CD4-positive, CD25-positive, alpha-beta regulatory T cell (primary cell): ENCODE results near the gene MPP3. TPM values are rescaled to one million over a fixed set of nuclear protein-coding genes. Genes with fewer than 3 reads are reported as not detected.
A peak's percentile ranks its signal among the peaks of the same experiment; 100 is the strongest.

Experiments
- ATAC-seq, 2 donors: fragments of 150-1000 bp; cut with Tn5 transposase; one replicate each; pipeline ENCODE4 v1.10.0; 2021; ENCODE audit warnings: low read depth in 2 of 2, moderate number of reproducible peaks in 2 of 2, moderate library complexity in 1 of 2
- DNase-seq, 3 donors: peaks; one replicate each; pipeline versions ENCODE4 v3.0.0 to v3.0.0-alpha.2; 2012 to 2022; ENCODE audit warnings: mixed read lengths in 1 of 3
- H3K27ac ChIP-seq: one replicate; pipeline ENCODE4 v1.7.0; 2013; ENCODE audit warnings: mild to moderate bottlenecking, low read length; ENCODE audit not compliant: insufficient read depth, poor library complexity, severe bottlenecking
- H3K27me3 ChIP-seq: one replicate; pipeline ENCODE4 v1.7.0; 2013; ENCODE audit warnings: low read length; ENCODE audit not compliant: control insufficient read depth, insufficient read depth
- H3K36me3 ChIP-seq: one replicate; pipeline ENCODE4 v1.7.0; 2013; ENCODE audit warnings: mild to moderate bottlenecking, low read length, moderate library complexity; ENCODE audit not compliant: control insufficient read depth, insufficient read depth
- H3K4me1 ChIP-seq: 2 replicates; pipeline ENCODE4 v1.7.0; 2013; ENCODE audit warnings: mild to moderate bottlenecking, low read length; ENCODE audit not compliant: insufficient read depth, control insufficient read depth, poor library complexity, severe bottlenecking
- H3K4me3 ChIP-seq: one replicate; pipeline ENCODE4 v1.7.0; 2013; ENCODE audit warnings: low read depth, mild to moderate bottlenecking, low read length, moderate library complexity
- H3K9me3 ChIP-seq, 2 experiments: 1 replicate in 1 of 2; 2 replicates in 1 of 2; pipeline ENCODE4 v1.7.0; 2013; ENCODE audit warnings: low read length in 2 of 2, mild to moderate bottlenecking in 1 of 2, moderate library complexity in 1 of 2; ENCODE audit not compliant: control insufficient read depth in 2 of 2
- H3K27ac Mint-ChIP-seq, 3 donors: one replicate each; pipeline ENCODE4 v1.8.0; 2020 to 2022; ENCODE audit warnings: mild to moderate bottlenecking in 3 of 3, mixed read lengths in 3 of 3, moderate library complexity in 2 of 3
- H3K27me3 Mint-ChIP-seq: one replicate; pipeline ENCODE4 v1.8.0; 2022; ENCODE audit warnings: mild to moderate bottlenecking, mixed read lengths
- H3K36me3 Mint-ChIP-seq: one replicate; pipeline ENCODE4 v1.8.0; 2020; ENCODE audit warnings: mixed read lengths
- H3K4me1 Mint-ChIP-seq, 4 donors: one replicate each; pipeline ENCODE4 v1.8.0; 2020 to 2022; ENCODE audit warnings: mixed read lengths in 4 of 4, mild to moderate bottlenecking in 1 of 4
- H3K4me3 Mint-ChIP-seq, 4 donors: one replicate each; pipeline ENCODE4 v1.8.0; 2020 to 2022; ENCODE audit warnings: mild to moderate bottlenecking in 4 of 4, mixed read lengths in 4 of 4, moderate library complexity in 3 of 4
- H3K9me3 Mint-ChIP-seq, 7 donors: one replicate each; pipeline ENCODE4 v1.8.0; 2020 to 2022; ENCODE audit warnings: mixed read lengths in 7 of 7, mild to moderate bottlenecking in 3 of 7, moderate library complexity in 2 of 7
- polyA plus RNA-seq, 4 donors: library from polyadenylated mRNA; unstranded; fragments of 300-500 nt; fragmentation: Illumina TruSeq; gene quantifications; one replicate each; pipeline ENCODE4 v1.2.3, GENCODE V29; 2021
- total RNA-seq: library from RNA; stranded (reverse); gene quantifications from one replicate; pipeline ENCODE4 v1.2.3, GENCODE V29; 2022

MPP3 gene
- total and polyA plus RNA-seq, 5 donors from 2014 or later = not detected

GRCh38 chr17:43839670-43840108 lies 6.7 kb upstream of the MPP3 start:
- no peak for ATAC-seq
- Histone ChIP-seq H3K4me1 (no peaks in the 10 kb centered on the region), H3K27me3 (peaks cover under 1% of the 10 kb centered on the region), H3K36me3 (no peaks in the 10 kb centered on the region), H3K9me3 (no peaks in the 10 kb centered on the region), H3K4me3 (no peak overlapping the region), H3K27ac (no peak overlapping the region)
- Mint-ChIP-seq H3K27ac (no peak overlapping the region), H3K9me3 (peaks cover 0 to 3% (median 0%) of the 10 kb centered on the region in 7 donors), H3K27me3 (peaks cover 36% of the 10 kb centered on the region), H3K4me3 (no peak overlapping the region), H3K36me3 (no peaks in the 10 kb centered on the region), H3K4me1 (no peaks in the 10 kb centered on the region)
- DNase-seq = no peak

- Histone ChIP-seq H3K27ac (no peak overlapping the region), H3K27me3 (peaks cover 15% of the 10 kb centered on the region), H3K4me3 (no peak overlapping the region), H3K9me3 (no peaks in the 10 kb centered on the region), H3K4me1 (peaks cover 9% of the 10 kb centered on the region), H3K36me3 (no peaks in the 10 kb centered on the region)
- peaks cover 0 to 19% (median 6%) of the 10 kb centered on the region in 4 donors for H3K4me1 Mint-ChIP-seq
- H3K27ac Mint-ChIP-seq = no peak overlapping the region
- H3K9me3 Mint-ChIP-seq = peaks cover 0 to 3% (median 1%) of the 10 kb centered on the region in 7 donors
- ATAC-seq (no peak), DNase-seq (no peak)
- H3K27me3 Mint-ChIP-seq = peaks cover 70% of the 10 kb centered on the region
- H3K36me3 Mint-ChIP-seq = no peaks in the 10 kb centered on the region
- peak overlapping the region; percentile 76 to 95 (median 84) for H3K4me3 Mint-ChIP-seq
Observed at GRCh38 chr17:43834106-43834505, 1.2 kb upstream of the MPP3 start.

- peaks cover 0 to 3% (median 0%) of the 10 kb centered on the region in 7 donors for H3K9me3 Mint-ChIP-seq
- peak overlapping the region; percentile 63 to 82 (median 72) for H3K4me3 Mint-ChIP-seq
- no peaks in the 10 kb centered on the region for H3K9me3 ChIP-seq
- no peak overlapping the region for H3K27ac ChIP-seq
- no peak overlapping the region for H3K4me3 ChIP-seq
- DNase-seq = no peak
- peak overlapping the region in 1 of 3 donors; percentile 14 for H3K27ac Mint-ChIP-seq
- no peak for ATAC-seq
- H3K36me3 Mint-ChIP-seq = no peaks in the 10 kb centered on the region
- peaks cover 9% of the 10 kb centered on the region for H3K4me1 ChIP-seq
- peaks cover 0 to 19% (median 6%) of the 10 kb centered on the region in 4 donors for H3K4me1 Mint-ChIP-seq
- peaks cover 66% of the 10 kb centered on the region for H3K27me3 Mint-ChIP-seq
- peaks cover 15% of the 10 kb centered on the region for H3K27me3 ChIP-seq
- H3K36me3 ChIP-seq = no peaks in the 10 kb centered on the region
Observed at GRCh38 chr17:43832168-43832975, 574 bp downstream of the MPP3 start.

DNA sequence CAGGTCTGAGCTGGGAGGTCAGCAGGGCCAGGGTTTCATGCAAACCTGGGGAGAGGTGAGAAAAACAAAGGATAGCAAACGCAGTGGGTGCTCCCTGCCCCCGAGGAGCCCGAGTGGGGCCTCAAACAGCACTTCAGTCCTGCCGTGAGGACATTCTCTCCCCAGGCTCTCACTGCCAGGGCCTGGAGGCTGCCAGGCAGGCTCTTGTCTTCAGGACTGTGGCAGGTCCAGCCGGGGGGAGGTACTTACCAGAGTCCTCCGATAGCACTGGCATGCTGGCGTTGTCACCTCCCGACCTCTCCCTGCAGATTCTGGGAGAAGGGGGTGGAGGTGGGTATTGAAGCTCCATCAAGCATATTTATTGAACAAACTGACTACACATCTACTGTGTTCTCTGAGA lies 1.3 kb downstream of the MPP3 start:
- peaks cover 0 to 19% (median 6%) of the 10 kb centered on the region in 4 donors for H3K4me1 Mint-ChIP-seq
- H3K27ac ChIP-seq = no peak overlapping the region
- no peak for DNase-seq
- peaks cover 15% of the 10 kb centered on the region for H3K27me3 ChIP-seq
- peaks cover 0 to 3% (median 0%) of the 10 kb centered on the region in 7 donors for H3K9me3 Mint-ChIP-seq
- H3K27ac Mint-ChIP-seq = peak overlapping the region in 1 of 3 donors; percentile 14
- no peaks in the 10 kb centered on the region for H3K36me3 Mint-ChIP-seq
- no peaks in the 10 kb centered on the region for H3K36me3 ChIP-seq
- H3K27me3 Mint-ChIP-seq = peaks cover 61% of the 10 kb centered on the region
- H3K4me1 ChIP-seq = peaks cover 9% of the 10 kb centered on the region
- no peak for ATAC-seq
- no peaks in the 10 kb centered on the region for H3K9me3 ChIP-seq
- peak overlapping the region; percentile 48 to 74 (median 60) for H3K4me3 Mint-ChIP-seq
- H3K4me3 ChIP-seq = no peak overlapping the region

DNA sequence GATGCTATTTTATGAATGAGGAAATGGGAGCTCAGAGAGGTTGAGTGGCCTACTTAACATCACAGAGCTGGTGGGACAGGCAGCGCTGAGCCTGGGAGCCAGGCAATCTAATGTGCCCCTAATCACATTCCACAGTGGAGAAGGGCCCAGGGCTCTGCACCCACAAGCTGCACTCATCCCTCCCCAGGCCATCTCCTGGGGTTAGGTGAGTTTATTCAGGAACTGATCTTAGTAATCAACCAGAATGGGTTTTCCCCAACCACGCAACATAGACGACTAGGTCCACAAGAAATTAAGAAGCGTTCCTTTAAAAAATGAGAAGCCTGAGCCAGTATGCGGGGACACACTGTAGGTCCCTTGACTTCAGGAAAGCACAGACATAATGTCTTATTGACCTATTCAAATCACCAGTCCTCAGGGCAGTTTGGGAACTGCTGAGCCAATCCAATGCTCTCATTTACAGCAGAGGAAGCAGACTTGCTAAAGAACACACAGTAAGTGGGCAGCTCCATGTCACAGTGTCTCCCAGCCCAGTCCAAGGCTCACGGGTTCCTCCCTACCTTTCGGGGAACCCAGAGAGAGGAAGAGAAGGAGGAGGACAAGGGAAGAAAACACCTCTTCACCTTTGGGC lies 2.3 kb downstream of the MPP3 start:
- ATAC-seq (no peak), DNase-seq (no peak)
- no peak overlapping the region for H3K27ac ChIP-seq
- no peaks in the 10 kb centered on the region for H3K9me3 ChIP-seq
- no peak overlapping the region for H3K4me3 ChIP-seq
- no peaks in the 10 kb centered on the region for H3K36me3 Mint-ChIP-seq
- peak overlapping the region in 3 of 4 donors; percentile 70 to 74 (median 71) for H3K4me3 Mint-ChIP-seq
- H3K36me3 ChIP-seq = no peaks in the 10 kb centered on the region
- H3K27me3 ChIP-seq = peaks cover 15% of the 10 kb centered on the region
- H3K4me1 Mint-ChIP-seq = peaks cover 0 to 19% (median 6%) of the 10 kb centered on the region in 4 donors
- peaks cover 53% of the 10 kb centered on the region for H3K27me3 Mint-ChIP-seq
- peaks cover 9% of the 10 kb centered on the region for H3K4me1 ChIP-seq
- peaks cover 0 to 3% (median 0%) of the 10 kb centered on the region in 7 donors for H3K9me3 Mint-ChIP-seq
- H3K27ac Mint-ChIP-seq = peak overlapping the region in 2 of 3 donors; percentile 24 to 93

GRCh38 chr17:43829738-43830137 lies 3.2 kb downstream of the MPP3 start:
- H3K9me3 ChIP-seq = no peaks in the 10 kb centered on the region
- no peaks in the 10 kb centered on the region for H3K36me3 Mint-ChIP-seq
- peaks cover 0 to 19% (median 6%) of the 10 kb centered on the region in 4 donors for H3K4me1 Mint-ChIP-seq
- no peak for DNase-seq
- H3K27ac Mint-ChIP-seq = no peak overlapping the region
- peaks cover 15% of the 10 kb centered on the region for H3K27me3 ChIP-seq
- no peak overlapping the region for H3K27ac ChIP-seq
- H3K36me3 ChIP-seq = no peaks in the 10 kb centered on the region
- ATAC-seq = no peak
- H3K27me3 Mint-ChIP-seq = peaks cover 49% of the 10 kb centered on the region
- H3K4me3 ChIP-seq = no peak overlapping the region
- H3K4me3 Mint-ChIP-seq = no peak overlapping the region
- H3K9me3 Mint-ChIP-seq = peaks cover 0 to 3% (median 0%) of the 10 kb centered on the region in 7 donors
- peaks cover 9% of the 10 kb centered on the region for H3K4me1 ChIP-seq

- Mint-ChIP-seq H3K36me3 (no peaks in the 10 kb centered on the region), H3K4me1 (peaks cover 0 to 9% (median 0%) of the 10 kb centered on the region in 4 donors), H3K27ac (no peak overlapping the region), H3K9me3 (no peaks in the 10 kb centered on the region), H3K27me3 (peaks cover 33% of the 10 kb centered on the region), H3K4me3 (no peak overlapping the region)
- DNase-seq (no peak), ATAC-seq (no peak)
- no peak overlapping the region for H3K4me3 ChIP-seq
- no peaks in the 10 kb centered on the region for H3K9me3 ChIP-seq
- H3K27ac ChIP-seq = no peak overlapping the region
- H3K36me3 ChIP-seq = no peaks in the 10 kb centered on the region
- peaks cover 3% of the 10 kb centered on the region for H3K27me3 ChIP-seq
- H3K4me1 ChIP-seq = no peaks in the 10 kb centered on the region
Observed at GRCh38 chr17:43827596-43827995, 5.3 kb downstream of the MPP3 start.
